Endodermal cell (in vitro differentiated cells): Measurements from ENCODE around the gene TAS2R43. TPM values are rescaled to one million over a fixed set of nuclear protein-coding genes. Genes with fewer than 3 reads are reported as not detected.

Experiments used
- DNase-seq: peaks from one replicate; pipeline ENCODE4 v3.0.0-alpha.2; 2017
- H3K27ac ChIP-seq: 2 replicates; pipeline ENCODE4 v1.5.1; 2013; ENCODE audit warnings: mild to moderate bottlenecking, low read depth, low read length, moderate library complexity
- H3K27me3 ChIP-seq: 2 replicates; pipeline ENCODE4 v1.6.1; 2013; ENCODE audit warnings: mild to moderate bottlenecking, low read length, moderate library complexity; ENCODE audit not compliant: insufficient read depth, control insufficient read depth, poor library complexity, severe bottlenecking
- H3K36me3 ChIP-seq: 2 replicates; pipeline ENCODE4 v1.7.0; 2013; ENCODE audit warnings: mild to moderate bottlenecking, low read length, moderate library complexity; ENCODE audit not compliant: control insufficient read depth, insufficient read depth
- H3K4me1 ChIP-seq: one replicate; pipeline ENCODE4 v1.7.0; 2013; ENCODE audit warnings: low read length; ENCODE audit not compliant: control insufficient read depth, insufficient read depth
- H3K4me3 ChIP-seq: 2 replicates; pipeline ENCODE4 v1.5.1; 2013; ENCODE audit warnings: mild to moderate bottlenecking, low read length, moderate library complexity
- H3K9ac ChIP-seq: 2 replicates; pipeline ENCODE4 v1.6.1; 2013; ENCODE audit warnings: mild to moderate bottlenecking, low read length, moderate library complexity; ENCODE audit not compliant: poor library complexity, severe bottlenecking; ENCODE audit errors: extremely low read depth
- H3K9me3 ChIP-seq: 2 replicates; pipeline ENCODE4 v1.6.1; 2013; ENCODE audit warnings: mild to moderate bottlenecking, low read length, moderate library complexity; ENCODE audit not compliant: control insufficient read depth
- H3K27ac Mint-ChIP-seq: 2 replicates; pipeline ENCODE4 v1.8.0; 2020; ENCODE audit warnings: mixed read lengths
- H3K27me3 Mint-ChIP-seq: 2 replicates; pipeline ENCODE4 v1.8.0; 2021; ENCODE audit warnings: mild to moderate bottlenecking, mixed read lengths; ENCODE audit not compliant: insufficient read depth
- H3K36me3 Mint-ChIP-seq: 2 replicates; pipeline ENCODE4 v1.8.0; 2020; ENCODE audit warnings: low read depth, mixed read lengths
- H3K4me1 Mint-ChIP-seq: 2 replicates; pipeline ENCODE4 v1.8.0; 2020; ENCODE audit warnings: mixed read lengths
- H3K4me3 Mint-ChIP-seq: 2 replicates; pipeline ENCODE4 v1.8.0; 2020; ENCODE audit warnings: mild to moderate bottlenecking, moderate library complexity, mixed read lengths
- H3K9me3 Mint-ChIP-seq: 2 replicates; pipeline ENCODE4 v1.8.0; 2020; ENCODE audit warnings: mild to moderate bottlenecking, mixed read lengths
- WGBS, 2 experiments: methylation state at CpG; one replicate each; pipeline versions ENCODE4 v1.1.5 to v1.1.7; 2013; ENCODE audit warnings: missing lambda C conversion rate in 2 of 2, mixed read lengths in 1 of 2; ENCODE audit not compliant: insufficient coverage in 1 of 2, insufficient read length in 1 of 2; 5-methylcytosine and 5-hydroxymethylcytosine counted together
- total RNA-seq, 2 donors: library from RNA; stranded (reverse); fragmentation: NEBNext Ultra II Directional in 1 of 2; extraction: Animal tissue kit (Norgen Biotek cat#: 25700) in 1 of 2; gene quantifications; 2 replicates in 1 of 2; 3 replicates in 1 of 2; pipeline ENCODE4 v1.2.1, GENCODE V29; 2021
- TF ChIP-seq, protein P1 (sequence below): fragments of 200-600 bp; sonication (generic); conservative IDR thresholded peaks from 2 replicates; pipeline ENCODE4 v1.5.0; 2021; ENCODE audit warnings: antibody characterized with exemption, mild to moderate bottlenecking

The TAS2R43 gene
- total RNA-seq, 2 donors from 2014 or later: 0.82 to 2.5 TPM

DNA sequence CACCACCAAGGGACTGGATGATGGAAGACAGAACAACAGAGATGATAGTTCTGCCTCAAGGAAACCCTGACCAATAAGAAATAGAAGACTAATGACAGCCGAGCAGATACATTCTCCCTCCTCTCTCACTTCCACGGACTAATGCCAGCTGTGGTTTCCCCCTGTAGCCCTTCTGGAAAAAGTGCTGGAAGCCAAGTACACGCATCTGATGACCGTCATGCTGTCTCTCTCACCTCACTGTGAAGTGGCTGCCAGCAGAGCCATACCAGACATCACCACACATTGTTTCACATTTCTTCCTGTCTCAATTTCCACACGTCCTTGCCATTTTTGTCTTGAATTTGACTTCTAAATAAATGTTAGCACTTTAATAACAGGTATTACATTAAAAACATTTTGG, 2.9 kb downstream of the TAS2R43 start:
- no peaks in the 10 kb centered on the region for H3K27me3 ChIP-seq
- whole genome bisulfite sequencing, 2 experiments: no CpG with 5 or more reads among the region's 5 CpGs
- H3K9ac ChIP-seq: no peak overlapping the region
- Mint-ChIP-seq H3K4me3 (no peak overlapping the region), H3K4me1 (no peaks in the 10 kb centered on the region), H3K27me3 (no peaks in the 10 kb centered on the region), H3K27ac (no peak overlapping the region), H3K36me3 (peaks cover 43% of the 10 kb centered on the region), H3K9me3 (peaks cover 12% of the 10 kb centered on the region)
- no peaks in the 10 kb centered on the region for H3K36me3 ChIP-seq
- H3K9me3 ChIP-seq: no peaks in the 10 kb centered on the region
- H3K4me1 ChIP-seq: no peaks in the 10 kb centered on the region
- no peak overlapping the region for H3K4me3 ChIP-seq
- TF ChIP-seq, protein P1, sequence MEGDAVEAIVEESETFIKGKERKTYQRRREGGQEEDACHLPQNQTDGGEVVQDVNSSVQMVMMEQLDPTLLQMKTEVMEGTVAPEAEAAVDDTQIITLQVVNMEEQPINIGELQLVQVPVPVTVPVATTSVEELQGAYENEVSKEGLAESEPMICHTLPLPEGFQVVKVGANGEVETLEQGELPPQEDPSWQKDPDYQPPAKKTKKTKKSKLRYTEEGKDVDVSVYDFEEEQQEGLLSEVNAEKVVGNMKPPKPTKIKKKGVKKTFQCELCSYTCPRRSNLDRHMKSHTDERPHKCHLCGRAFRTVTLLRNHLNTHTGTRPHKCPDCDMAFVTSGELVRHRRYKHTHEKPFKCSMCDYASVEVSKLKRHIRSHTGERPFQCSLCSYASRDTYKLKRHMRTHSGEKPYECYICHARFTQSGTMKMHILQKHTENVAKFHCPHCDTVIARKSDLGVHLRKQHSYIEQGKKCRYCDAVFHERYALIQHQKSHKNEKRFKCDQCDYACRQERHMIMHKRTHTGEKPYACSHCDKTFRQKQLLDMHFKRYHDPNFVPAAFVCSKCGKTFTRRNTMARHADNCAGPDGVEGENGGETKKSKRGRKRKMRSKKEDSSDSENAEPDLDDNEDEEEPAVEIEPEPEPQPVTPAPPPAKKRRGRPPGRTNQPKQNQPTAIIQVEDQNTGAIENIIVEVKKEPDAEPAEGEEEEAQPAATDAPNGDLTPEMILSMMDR: no peak
- DNase-seq: no peak
- no peak overlapping the region for H3K27ac ChIP-seq

- H3K36me3 ChIP-seq: no peaks in the 10 kb centered on the region
- no peak overlapping the region for H3K9ac ChIP-seq
- no peaks in the 10 kb centered on the region for H3K27me3 ChIP-seq
- Mint-ChIP-seq H3K36me3 (peaks cover 51% of the 10 kb centered on the region), H3K4me1 (no peaks in the 10 kb centered on the region), H3K27me3 (no peaks in the 10 kb centered on the region), H3K4me3 (no peak overlapping the region), H3K9me3 (peaks cover 39% of the 10 kb centered on the region), H3K27ac (no peak overlapping the region)
- H3K27ac ChIP-seq: no peak overlapping the region
- no peaks in the 10 kb centered on the region for H3K9me3 ChIP-seq
- H3K4me3 ChIP-seq: no peak overlapping the region
- no peak for DNase-seq
- no peaks in the 10 kb centered on the region for H3K4me1 ChIP-seq
- no CpG with 5 or more reads among the region's 3 CpGs for WGBS, 2 experiments
- TF ChIP-seq, protein P1: no peak
Measured at GRCh38 chr12:11085419-11085818, 6.7 kb downstream of the TAS2R43 start.

DNA sequence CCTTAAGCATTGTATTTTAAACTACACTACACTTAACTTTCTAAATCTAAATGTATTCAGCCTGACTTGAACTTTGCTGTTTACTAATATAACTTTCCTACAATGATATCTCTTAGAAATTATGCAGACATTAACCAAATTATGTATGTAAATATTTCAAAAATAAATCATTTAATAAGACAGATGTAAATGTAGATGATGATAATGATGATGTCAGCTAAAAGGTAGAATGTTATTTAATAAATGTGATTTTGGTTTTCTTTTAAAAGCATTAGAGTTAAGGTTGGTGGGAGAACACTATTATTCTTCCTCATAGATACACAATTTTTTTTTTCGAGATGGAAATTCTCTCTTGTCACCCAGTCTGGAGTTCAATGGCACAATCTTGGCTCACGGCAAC, 10.1 kb downstream of the TAS2R43 start:
- TF ChIP-seq, protein P1: no peak
- H3K36me3 ChIP-seq: no peaks in the 10 kb centered on the region
- Mint-ChIP-seq H3K36me3 (peaks cover 59% of the 10 kb centered on the region), H3K9me3 (peaks cover 45% of the 10 kb centered on the region), H3K4me1 (no peaks in the 10 kb centered on the region), H3K27me3 (no peaks in the 10 kb centered on the region), H3K4me3 (no peak overlapping the region), H3K27ac (no peak overlapping the region)
- no peak overlapping the region for H3K9ac ChIP-seq
- WGBS, 2 experiments: no CpG with 5 or more reads among the region's 2 CpGs
- no peak overlapping the region for H3K27ac ChIP-seq
- no peak for DNase-seq
- no peak overlapping the region for H3K4me3 ChIP-seq
- no peaks in the 10 kb centered on the region for H3K4me1 ChIP-seq
- H3K27me3 ChIP-seq: no peaks in the 10 kb centered on the region
- H3K9me3 ChIP-seq: no peaks in the 10 kb centered on the region
